Stimulated activated CD4-positive, alpha-beta T cell treated with anti-CD3 and anti-CD28 coated beads, Interleukin-1b, Interleukin-23, amount 100 ng/mL, for 1 hour (primary cell): Measurements from ENCODE around the gene CHST11.

Experiments used
- DNase-seq, 2 donors: peaks; one replicate each; pipeline ENCODE4 v3.0.0-alpha.2; 2020; ENCODE audit warnings: low read depth in 2 of 2

The CHST11 gene

GRCh38 chr12:104583301-104583700 lies 126.6 kb downstream of the CHST11 start:
- DNase-seq, result no peak

DNA sequence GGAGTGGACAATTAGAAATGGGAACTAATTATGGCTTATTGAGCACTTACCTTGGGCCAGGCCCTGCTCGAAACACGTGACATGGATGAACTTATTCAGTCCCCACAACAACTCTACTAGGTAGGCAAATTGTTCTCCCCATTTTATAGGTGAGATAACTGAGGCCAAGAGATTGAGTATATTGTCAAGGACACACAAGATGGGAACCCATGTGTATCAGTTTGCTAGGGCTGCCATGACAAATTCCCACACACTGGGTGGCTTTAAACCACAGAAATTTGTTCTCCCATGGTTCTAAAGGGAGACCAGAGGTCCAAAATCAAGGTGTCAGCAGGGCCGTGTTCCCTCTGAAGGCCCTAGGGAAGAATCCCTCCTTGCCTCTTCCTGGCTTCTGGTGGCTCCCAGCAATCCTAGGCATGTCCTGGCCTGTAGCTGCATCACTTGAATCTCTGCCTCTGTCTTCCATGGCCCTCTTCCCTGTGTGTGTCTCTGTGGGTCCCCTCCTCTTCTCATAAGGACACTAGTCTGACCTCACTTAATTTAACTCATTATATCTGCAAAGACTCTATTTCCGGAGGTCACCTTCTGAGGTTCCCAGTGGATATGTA lies 128.8 kb downstream of the CHST11 start:
- DNase-seq, result no peak

GRCh38 chr12:104586351-104586919 lies 129.7 kb downstream of the CHST11 start:
- DNase-seq, result no peak

DNA sequence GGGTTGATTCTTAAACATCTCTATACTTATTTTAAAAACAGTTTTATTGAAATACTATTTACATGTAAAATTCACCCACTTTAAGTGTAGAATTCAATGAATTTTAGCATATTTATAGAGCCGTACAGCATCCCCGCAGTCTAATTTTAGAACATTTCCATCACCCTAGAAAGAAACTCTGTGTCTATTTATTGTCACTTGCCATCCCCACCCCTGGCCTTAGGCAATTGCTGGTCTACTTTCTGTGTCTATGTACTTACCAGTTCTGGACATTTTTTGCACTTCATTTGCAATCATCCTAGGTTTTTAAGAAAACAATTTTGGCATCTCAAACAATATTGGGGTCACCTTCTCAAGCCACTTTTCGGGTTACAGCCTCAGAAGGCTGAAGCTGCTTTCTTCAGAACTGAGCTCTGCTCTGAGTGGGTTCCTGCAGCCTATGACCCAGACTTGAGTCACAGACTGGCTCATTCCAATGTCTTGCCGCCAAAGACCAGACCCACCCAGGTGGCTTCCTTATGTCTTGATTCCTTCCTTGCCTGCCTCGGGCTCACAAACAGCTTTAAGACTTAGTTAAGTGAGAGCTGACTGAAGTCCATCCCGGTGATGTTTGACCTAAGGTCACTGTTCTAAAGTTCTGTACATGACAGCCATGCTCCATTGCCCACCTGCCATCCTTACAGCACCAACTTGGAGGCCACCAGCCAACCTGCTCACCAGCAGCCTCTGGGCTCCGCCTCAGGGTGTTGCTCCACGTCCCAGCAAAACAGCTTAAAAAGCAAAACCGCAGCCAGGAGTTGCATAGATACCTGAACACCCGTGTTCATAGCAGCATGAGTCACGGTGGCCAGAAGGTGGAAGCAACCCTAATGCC lies 131.5 kb downstream of the CHST11 start:
- no peak for DNase-seq

DNA sequence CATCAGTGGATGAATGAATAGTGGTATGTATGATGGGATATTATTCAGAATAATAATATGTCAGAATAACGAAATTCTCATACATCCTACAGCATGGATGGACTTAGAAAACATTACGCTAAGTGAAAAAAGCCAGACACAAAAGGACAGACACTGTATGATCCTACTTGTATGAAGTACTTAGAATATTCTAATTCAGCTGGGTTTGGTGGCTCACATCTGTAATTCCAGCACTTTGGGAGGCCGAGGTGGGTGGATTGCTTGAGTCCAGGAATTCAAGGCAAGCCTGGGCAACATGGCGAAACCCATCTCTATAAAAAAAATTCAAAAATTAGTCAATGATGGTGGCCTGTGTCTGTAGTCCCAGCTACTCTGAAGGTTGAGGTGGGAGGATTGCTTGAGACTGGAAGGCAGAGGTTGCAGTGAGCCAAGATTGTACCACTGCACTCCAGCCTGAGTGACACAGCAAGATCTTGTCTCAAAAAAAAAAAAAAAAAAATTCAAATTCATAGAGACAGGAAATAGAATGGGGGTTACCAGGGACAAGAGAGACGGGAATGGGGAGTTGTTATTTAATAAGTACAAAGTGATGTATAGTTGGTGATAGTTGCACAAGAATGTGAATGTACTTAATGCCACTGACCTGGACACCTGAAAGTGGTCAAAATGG lies 132.3 kb downstream of the CHST11 start:
- DNase-seq, result no peak

- DNase-seq, result no peak
Measured at GRCh38 chr12:104590022-104590421, 133.3 kb downstream of the CHST11 start.

DNA sequence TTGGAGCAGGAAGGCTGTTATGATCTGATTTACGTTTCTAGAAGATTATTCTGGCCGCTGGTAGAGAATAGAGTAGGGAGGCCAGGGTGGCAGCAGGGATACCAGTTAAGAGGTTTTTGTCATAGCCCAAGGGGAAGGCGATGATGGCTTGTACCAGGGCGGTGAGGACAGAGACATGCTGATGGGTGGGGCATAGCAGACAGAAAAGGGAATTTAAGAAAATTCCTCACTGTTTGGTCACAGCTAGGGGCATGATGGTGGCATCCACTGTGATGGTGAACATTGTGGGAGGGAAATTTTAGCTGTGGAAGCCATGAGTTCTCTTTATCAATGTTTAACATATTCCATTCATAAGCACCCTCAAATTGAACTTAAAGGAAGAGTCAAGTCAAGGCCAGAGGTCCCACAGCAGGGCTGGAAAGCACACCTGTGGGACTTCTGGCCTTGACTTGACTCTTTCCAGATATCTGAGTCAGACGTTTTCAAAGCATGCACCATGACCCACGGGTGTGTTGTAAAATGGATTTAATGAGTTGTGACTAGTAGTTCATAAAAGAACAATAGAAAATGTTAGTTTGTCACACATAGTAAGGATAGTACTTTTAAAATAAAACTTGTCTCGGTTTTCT lies 134.6 kb downstream of the CHST11 start:
- no peak for DNase-seq

- DNase-seq, result no peak
Measured at GRCh38 chr12:104593482-104593881, 136.7 kb downstream of the CHST11 start.

GRCh38 chr12:104596134-104596799 lies 139.5 kb downstream of the CHST11 start:
- DNase-seq, result no peak

DNA sequence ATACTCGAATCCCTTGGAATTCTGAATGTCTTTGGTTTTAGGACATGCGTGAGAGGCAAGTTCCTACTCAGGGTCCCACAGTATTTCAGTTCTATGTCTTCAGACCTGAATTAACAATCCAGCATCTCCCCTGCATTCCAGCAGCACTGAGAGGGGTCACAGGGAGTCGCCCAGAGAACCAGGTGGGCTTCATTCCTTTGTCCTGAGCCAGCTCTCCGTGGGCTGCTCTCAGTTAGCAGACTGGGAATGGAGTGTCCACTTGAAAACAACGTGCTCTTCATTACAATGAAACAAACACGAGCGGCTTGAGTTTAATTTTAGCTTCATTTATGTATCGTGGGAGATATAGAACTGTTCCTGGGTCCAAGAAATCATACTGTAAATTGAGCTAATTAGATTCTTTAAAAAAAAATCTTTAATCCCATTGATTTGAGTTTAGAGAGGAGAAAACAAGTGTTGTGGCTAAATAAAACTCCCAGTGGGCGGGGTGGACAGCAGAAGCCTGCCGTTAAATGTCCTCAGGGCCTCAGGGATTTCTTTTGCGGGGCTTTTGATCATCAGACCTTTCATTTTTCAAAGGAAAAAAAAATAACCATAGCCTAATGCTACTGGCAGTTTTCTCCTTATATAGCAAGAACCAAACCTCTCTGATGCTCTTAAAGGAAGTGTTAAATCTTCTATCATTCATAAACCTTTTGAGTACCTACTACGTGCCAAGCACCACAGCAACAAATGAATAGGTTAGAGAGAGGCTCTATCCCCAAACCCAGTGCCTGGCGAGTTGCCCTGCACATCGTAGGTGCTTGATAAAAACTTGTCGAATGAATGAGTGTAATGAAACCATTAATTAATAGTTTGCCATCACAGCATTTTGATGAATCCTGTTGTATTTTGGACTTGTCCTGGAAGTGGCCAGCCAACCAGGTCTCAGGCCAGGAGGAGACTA lies 140.4 kb downstream of the CHST11 start:
- DNase-seq, result no peak

DNA sequence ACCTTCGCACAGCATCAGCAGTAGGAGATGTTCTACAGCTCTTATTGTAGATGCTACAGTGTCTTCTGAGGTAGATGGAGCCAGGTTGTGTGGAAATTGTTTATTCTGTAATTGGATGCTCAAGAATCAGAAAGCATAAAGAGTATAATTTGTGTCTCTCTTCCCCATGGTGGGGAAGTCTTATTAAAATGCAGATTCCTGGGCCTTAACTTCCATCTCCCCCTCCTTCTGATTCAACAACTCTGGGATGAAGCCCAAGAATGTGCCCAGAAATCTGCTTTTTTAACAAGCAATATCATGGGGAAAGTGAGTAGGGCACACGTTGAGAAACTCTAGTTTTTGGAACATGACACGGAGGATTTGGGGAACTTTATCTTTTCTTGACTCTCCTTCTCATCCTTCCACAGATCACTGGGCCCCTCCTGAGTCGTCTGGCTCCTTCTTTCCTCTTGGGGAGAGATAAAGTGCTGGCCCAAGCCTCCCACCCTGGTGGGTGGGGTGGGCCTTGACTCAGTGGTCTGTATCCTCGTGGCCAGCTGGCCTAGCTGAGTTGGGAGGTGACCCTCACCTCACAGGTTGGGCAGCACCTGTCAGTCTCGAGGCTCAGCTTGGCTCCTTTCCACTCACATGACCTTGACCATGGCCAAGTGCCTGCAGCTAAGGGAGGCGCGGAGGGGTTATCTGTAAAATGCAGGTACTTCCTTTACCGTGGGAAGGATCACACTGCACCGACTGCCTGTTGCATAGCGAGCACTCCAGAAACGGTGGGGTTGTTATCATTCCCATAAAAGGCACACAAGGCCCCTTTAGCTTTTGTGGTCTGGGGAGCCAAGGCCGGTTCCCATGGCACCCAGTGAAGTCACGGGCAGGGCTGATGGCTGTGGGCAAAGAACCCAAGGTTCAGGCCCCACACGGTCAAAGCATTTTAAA lies 141.9 kb downstream of the CHST11 start:
- no peak for DNase-seq

GRCh38 chr12:104599272-104600035 lies 142.7 kb downstream of the CHST11 start:
- no peak for DNase-seq

DNA sequence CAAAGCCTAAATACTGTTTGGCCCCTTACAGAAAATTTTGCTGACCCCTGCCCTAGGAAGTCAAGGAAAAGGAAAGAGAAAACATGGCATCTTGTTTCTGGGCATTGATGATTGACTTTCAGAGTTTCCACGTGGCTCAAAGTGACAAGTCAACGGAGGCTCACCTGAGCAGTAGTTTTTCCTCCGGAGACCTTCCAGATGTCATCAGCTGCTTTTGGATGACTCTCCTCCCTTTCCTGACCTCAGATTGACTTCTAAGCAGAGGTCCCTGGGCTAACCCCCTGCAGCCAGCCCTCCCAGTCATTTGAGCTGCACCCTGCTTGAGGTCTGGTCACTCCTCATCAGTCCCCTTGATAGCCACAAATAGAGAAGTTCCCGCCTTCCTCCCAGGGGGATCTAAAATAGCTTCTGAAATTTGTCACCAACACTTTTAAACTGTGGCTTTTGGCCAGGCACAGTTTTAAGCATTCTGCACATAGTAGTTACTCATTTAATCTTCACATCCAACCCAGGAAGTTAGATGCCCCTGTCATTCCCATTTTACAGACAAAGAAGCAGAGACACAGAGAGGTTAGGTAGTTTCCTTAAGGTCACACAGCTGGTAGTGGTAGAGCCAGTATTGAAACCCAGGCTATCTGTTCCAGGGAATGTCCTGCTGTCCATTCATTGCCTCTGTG lies 143.4 kb downstream of the CHST11 start:
- DNase-seq, result no peak

DNA sequence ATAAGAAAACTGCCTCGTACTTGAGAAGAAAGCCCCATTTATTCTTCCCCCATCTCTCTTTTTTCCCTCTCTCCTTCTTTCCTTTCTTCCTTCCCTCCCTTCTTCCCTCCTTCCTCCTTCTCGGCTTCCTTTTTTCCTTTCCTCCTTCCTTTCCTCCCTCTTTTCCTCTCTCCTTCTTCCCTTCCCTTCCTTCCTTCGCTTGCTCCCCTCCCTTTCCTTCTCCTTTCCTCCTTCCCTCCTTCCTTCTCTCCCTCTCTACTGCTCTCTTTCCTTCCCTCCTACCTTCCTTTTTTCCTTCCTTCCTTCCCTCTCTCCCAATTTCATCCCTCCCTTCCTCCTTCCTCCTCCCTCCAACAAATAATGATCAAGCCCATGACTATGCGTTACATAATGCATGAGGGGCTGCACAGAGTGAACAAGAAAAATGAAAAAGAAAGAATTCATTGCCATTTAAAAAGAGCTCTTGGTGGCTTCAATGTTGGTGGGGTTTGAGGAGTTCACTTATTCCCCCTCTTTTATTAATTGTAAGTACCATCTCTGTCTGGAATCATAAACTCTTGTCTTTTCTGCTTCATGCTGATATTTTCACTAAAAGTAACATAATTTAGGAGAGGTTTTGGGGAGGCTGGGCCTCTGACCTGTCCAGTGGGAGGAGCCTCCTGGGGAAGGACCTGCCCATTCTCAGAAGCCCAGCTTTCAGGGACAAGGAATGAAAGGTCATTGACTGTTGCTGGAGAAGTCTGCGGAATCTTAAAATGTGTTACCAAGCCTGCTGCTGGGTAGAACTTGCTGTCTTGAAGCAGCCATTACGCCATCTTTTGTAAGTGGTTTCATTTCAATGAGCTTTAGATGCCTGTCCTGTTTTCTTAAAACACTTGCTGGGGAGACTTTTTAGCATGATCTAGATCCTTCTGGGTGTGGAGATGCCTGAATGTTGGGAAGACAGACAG lies 144.3 kb downstream of the CHST11 start:
- DNase-seq, result no peak

- DNase-seq, result no peak
Measured at GRCh38 chr12:104602406-104602805, 145.7 kb downstream of the CHST11 start.

DNA sequence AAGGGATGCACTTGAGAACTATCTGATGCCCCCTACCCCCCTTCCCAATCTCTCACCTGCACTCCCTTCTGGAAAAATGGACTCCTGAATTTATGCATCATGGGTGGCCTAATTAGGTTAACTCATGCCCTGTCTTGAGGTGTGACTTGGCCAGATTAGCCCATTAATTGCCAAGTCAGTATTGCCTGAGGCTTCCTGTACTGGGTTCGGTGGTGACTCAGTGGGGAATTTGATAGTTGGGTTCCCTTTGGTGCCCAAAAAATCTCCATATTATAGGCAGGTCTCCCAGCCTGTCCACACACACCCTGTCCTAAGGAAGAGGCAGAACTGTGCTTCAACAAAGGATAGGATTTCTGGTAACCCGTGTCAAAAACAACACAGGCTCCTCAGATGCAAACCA lies 146.1 kb downstream of the CHST11 start:
- no peak for DNase-seq

DNA sequence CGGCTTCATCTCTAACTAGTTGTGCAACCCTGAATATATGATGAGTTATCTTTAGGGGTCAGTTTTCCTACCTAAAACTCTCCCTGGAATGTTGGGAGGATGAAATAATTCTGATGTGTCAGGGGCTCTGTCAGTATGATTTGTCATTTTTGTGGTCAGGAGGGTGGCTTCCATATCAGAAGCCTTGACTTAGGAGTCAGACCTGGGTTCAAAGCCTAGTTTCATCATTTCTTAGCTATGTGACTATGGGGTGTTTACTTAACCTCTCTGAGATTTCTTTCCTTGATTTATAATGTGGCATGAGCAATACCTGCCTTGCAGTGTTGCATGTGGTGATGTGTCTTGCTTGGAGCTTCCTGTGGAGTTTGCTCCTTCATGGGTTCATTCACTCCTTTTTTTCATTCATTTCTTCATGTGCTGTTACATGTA lies 146.8 kb downstream of the CHST11 start:
- no peak for DNase-seq
